IMR-90 (cell line): ENCODE results near the gene WNT11. TPM values are rescaled to one million over a fixed set of nuclear protein-coding genes. Genes with fewer than 3 reads are reported as not detected.
A peak's percentile ranks its signal among the peaks of the same experiment; 100 is the strongest.

Source experiments
- ATAC-seq: fragments of 200-7000 bp; cut with Tn5 transposase; 2 replicates; pipeline ENCODE4 v1.9.1; 2020; ENCODE audit warnings: low read depth, mild to moderate bottlenecking, moderate library complexity
- BruUV-seq: library from RNA; stranded (reverse); fragments of 400-500 nt; replicated peaks from 2 replicates; lab custom pipeline; 2021; lab: Mats Ljungman, UMichigan
- CTCF ChIA-PET: fragments of 300-600 bp; formaldehyde crosslinking; extraction: SDS; loops from one replicate; lab custom pipeline; 2021; ENCODE audit warnings: antibody characterized with exemption; lab: Yijun Ruan, JAX
- POLR2A ChIA-PET: fragments of 300-600 bp; sonication (Branson Sonifier 250); formaldehyde crosslinking; loops from one replicate; lab custom pipeline; 2022; ENCODE audit warnings: antibody characterized with exemption; ENCODE audit not compliant: unreplicated experiment; lab: Charles Lee
- DNase-seq: peaks from one replicate; pipeline ENCODE4 v3.0.0; 2013
- H2AFZ ChIP-seq: replicated peaks from 2 replicates; pipeline ENCODE3; 2013; ENCODE audit warnings: low read length, mild to moderate bottlenecking; ENCODE audit not compliant: poor library complexity
- H2AK5ac ChIP-seq: 2 replicates; pipeline ENCODE4 v1.6.1; 2013; ENCODE audit warnings: low read depth, low read length, inconsistent platforms
- H2AK9ac ChIP-seq: replicated peaks from 2 replicates; pipeline ENCODE3; 2013; ENCODE audit warnings: mild to moderate bottlenecking, low read depth, low read length, moderate library complexity; ENCODE audit not compliant: poor library complexity
- H2BK120ac ChIP-seq: 2 replicates; pipeline ENCODE4 v1.6.1; 2013; ENCODE audit warnings: low read depth, low read length, inconsistent platforms
- H2BK15ac ChIP-seq: 3 replicates; pipeline ENCODE4 v1.6.1; 2013; ENCODE audit warnings: low read depth, low read length, inconsistent platforms
- H2BK20ac ChIP-seq: 2 replicates; pipeline ENCODE4 v1.6.1; 2013; ENCODE audit warnings: low read depth, mild to moderate bottlenecking, inconsistent platforms, low read length, moderate library complexity
- H2BK5ac ChIP-seq: 2 replicates; pipeline ENCODE4 v1.6.1; 2013; ENCODE audit warnings: mild to moderate bottlenecking, low read depth, low read length, inconsistent platforms; ENCODE audit not compliant: poor library complexity, severe bottlenecking
- H3K14ac ChIP-seq: replicated peaks from 2 replicates; pipeline ENCODE4 v1.6.1; 2013; ENCODE audit warnings: low read depth, low read length, inconsistent platforms
- H3K18ac ChIP-seq: 2 replicates; pipeline ENCODE4 v1.6.1; 2013; ENCODE audit warnings: low read depth, low read length, control low read depth
- H3K23ac ChIP-seq: 2 replicates; pipeline ENCODE4 v1.6.1; 2013; ENCODE audit warnings: low read depth, low read length, inconsistent platforms
- H3K27ac ChIP-seq: 2 replicates; pipeline ENCODE4 v1.5.1; 2013; ENCODE audit warnings: mild to moderate bottlenecking, control low read depth, low read length; ENCODE audit not compliant: insufficient read depth
- H3K27me3 ChIP-seq: 2 replicates; pipeline ENCODE4 v1.6.1; 2013; ENCODE audit warnings: low read length; ENCODE audit not compliant: control insufficient read depth, insufficient read depth
- H3K36me3 ChIP-seq: 2 replicates; pipeline ENCODE4 v1.6.1; 2013; ENCODE audit warnings: low read length, mixed read lengths; ENCODE audit not compliant: control insufficient read depth, insufficient read depth
- H3K4ac ChIP-seq: 2 replicates; pipeline ENCODE4 v1.6.1; 2013; ENCODE audit warnings: low read depth, low read length, inconsistent platforms
- H3K4me1 ChIP-seq: 2 replicates; pipeline ENCODE4 v1.6.1; 2013; ENCODE audit warnings: low read length, mixed read lengths; ENCODE audit not compliant: control insufficient read depth, insufficient read depth
- H3K4me2 ChIP-seq: 2 replicates; pipeline ENCODE4 v1.6.1; 2013; ENCODE audit warnings: low read depth, mild to moderate bottlenecking, control low read depth, low read length, moderate library complexity
- H3K4me3 ChIP-seq: 2 replicates; pipeline ENCODE4 v1.5.1; 2013; ENCODE audit warnings: low read depth, mild to moderate bottlenecking, control low read depth, low read length, moderate library complexity; ENCODE audit not compliant: insufficient read depth
- H3K56ac ChIP-seq: 2 replicates; pipeline ENCODE4 v1.6.1; 2013; ENCODE audit warnings: low read length, inconsistent platforms; ENCODE audit not compliant: insufficient read depth; ENCODE audit errors: extremely low read depth
- H3K79me1 ChIP-seq, 2 experiments: 2 replicates each; pipeline ENCODE4 v1.6.1; 2013; ENCODE audit warnings: low read length in 2 of 2, inconsistent platforms in 1 of 2, low read depth in 1 of 2
- H3K9ac ChIP-seq: 2 replicates; pipeline ENCODE4 v1.6.1; 2013; ENCODE audit warnings: low read depth, low read length, control low read depth
- H3K9me1 ChIP-seq: 2 replicates; pipeline ENCODE4 v1.6.1; 2013; ENCODE audit warnings: low read length, inconsistent platforms; ENCODE audit not compliant: insufficient read depth
- H3K9me3 ChIP-seq: 2 replicates; pipeline ENCODE4 v1.6.1; 2013; ENCODE audit warnings: low read length; ENCODE audit not compliant: control insufficient read depth, insufficient read depth
- H4K20me1 ChIP-seq: 2 replicates; pipeline ENCODE4 v1.6.1; 2013; ENCODE audit warnings: low read length, inconsistent platforms; ENCODE audit not compliant: insufficient read depth
- H4K5ac ChIP-seq: 2 replicates; pipeline ENCODE4 v1.6.1; 2013; ENCODE audit warnings: mild to moderate bottlenecking, low read depth, low read length, control low read depth
- H4K8ac ChIP-seq, 2 experiments: 2 replicates each; pipeline ENCODE4 v1.6.1; 2013; ENCODE audit warnings: low read depth in 2 of 2, low read length in 2 of 2, control low read depth in 1 of 2, inconsistent platforms in 1 of 2
- H4K91ac ChIP-seq: 2 replicates; pipeline ENCODE4 v1.6.1; 2013; ENCODE audit warnings: low read depth, low read length, inconsistent platforms; ENCODE audit not compliant: insufficient read depth
- BHLHE40 ChIP-seq: fragments of 150-350 bp; IDR thresholded peaks from 2 replicates; pipeline ENCODE4 v1.6.1; 2016; ENCODE audit warnings: mild to moderate bottlenecking, low read depth, low read length
- CEBPB ChIP-seq: IDR thresholded peaks from 2 replicates; pipeline ENCODE4 v1.6.1; 2012; ENCODE audit warnings: low read depth, low read length, improper control_type of control experiment
- CHD1 ChIP-seq: IDR thresholded peaks from 2 replicates; pipeline ENCODE4 v1.6.1; 2012; ENCODE audit warnings: low read depth, low read length, improper control_type of control experiment
- CTCF ChIP-seq: conservative IDR thresholded peaks from 2 replicates; pipeline ENCODE4 v1.5.1; 2012; ENCODE audit warnings: mild to moderate bottlenecking, low read depth, low read length, improper control_type of control experiment
- FOS ChIP-seq: fragments of 150-350 bp; IDR thresholded peaks from 2 replicates; pipeline ENCODE4 v1.6.1; 2016; ENCODE audit warnings: low read depth, low read length
- MAFK ChIP-seq: IDR thresholded peaks from 2 replicates; pipeline ENCODE4 v1.6.1; 2012; ENCODE audit warnings: low read depth, low read length, improper control_type of control experiment
- MAZ ChIP-seq: IDR thresholded peaks from 2 replicates; pipeline ENCODE4 v1.6.1; 2012; ENCODE audit warnings: low read depth, mild to moderate bottlenecking, low read length, improper control_type of control experiment, moderate library complexity, borderline replicate concordance
- MXI1 ChIP-seq: IDR thresholded peaks from 2 replicates; pipeline ENCODE4 v1.6.1; 2012; ENCODE audit warnings: low read depth, mild to moderate bottlenecking, low read length, moderate library complexity, borderline replicate concordance
- NFE2L2 ChIP-seq: fragments of 150-350 bp; IDR thresholded peaks from 2 replicates; pipeline ENCODE4 v1.6.1; 2016; ENCODE audit warnings: low read depth, mild to moderate bottlenecking, low read length
- RAD21 ChIP-seq: IDR thresholded peaks from 2 replicates; pipeline ENCODE4 v1.6.1; 2012; ENCODE audit warnings: low read length, improper control_type of control experiment
- USF2 ChIP-seq: fragments of 150-350 bp; IDR thresholded peaks from 2 replicates; pipeline ENCODE4 v1.6.1; 2017; ENCODE audit warnings: mild to moderate bottlenecking, antibody characterized with exemption, low read length, low read depth
- WGBS, 2 experiments: methylation state at CpG; one replicate each; pipeline versions ENCODE4 v1.1.5 to v1.1.7; 2013; ENCODE audit warnings: missing lambda C conversion rate in 2 of 2; ENCODE audit not compliant: insufficient read length in 1 of 2; ENCODE audit errors: extremely low coverage in 2 of 2; 5-methylcytosine and 5-hydroxymethylcytosine counted together
- dilution Hi-C: fragments of 300-500 bp; cut with HindIII; formaldehyde crosslinking; loops from one replicate; pipeline ENCODE4 v1.14.3; 2018; ENCODE audit warnings: low sequenced_read_pairs; ENCODE audit not compliant: unreplicated experiment
- in situ Hi-C: fragments of 300-500 bp; cut with MboI; formaldehyde crosslinking; loops from 3 replicates; pipeline ENCODE4 v1.14.3; 2019; ENCODE audit warnings: low sequenced_read_pairs, inconsistent platforms, mixed read lengths
- intact Hi-C: fragments of 100-400 bp; cut with micrococcal nuclease; formaldehyde crosslinking; loops from 2 replicates; pipeline ENCODE4 v1.10.0; 2022
- polyA plus RNA-seq, 3 experiments: library from polyadenylated mRNA; depleted of rRNA; stranded (reverse); fragments of >200 nt; gene quantifications; 2 replicates each; pipeline ENCODE4 v1.2.3, GENCODE V29; 2012; ENCODE audit warnings: low replicate concordance in 1 of 3
- total RNA-seq: library from RNA; depleted of rRNA; stranded (reverse); fragments of >200 nt; gene quantifications from 2 replicates; pipeline ENCODE4 v1.2.3, GENCODE V29; 2012
- TF ChIP-seq, protein P1 (sequence below): fragments of 150-350 bp; IDR thresholded peaks from 2 replicates; pipeline ENCODE4 v1.6.1; 2016; ENCODE audit warnings: low read depth, mild to moderate bottlenecking, low read length, moderate library complexity, borderline replicate concordance

WNT11 gene
- total and polyA plus RNA-seq, 2 of the 4 experiments (the other 2 are of a cell fraction): 0.10 TPM; not detected in 1

DNA sequence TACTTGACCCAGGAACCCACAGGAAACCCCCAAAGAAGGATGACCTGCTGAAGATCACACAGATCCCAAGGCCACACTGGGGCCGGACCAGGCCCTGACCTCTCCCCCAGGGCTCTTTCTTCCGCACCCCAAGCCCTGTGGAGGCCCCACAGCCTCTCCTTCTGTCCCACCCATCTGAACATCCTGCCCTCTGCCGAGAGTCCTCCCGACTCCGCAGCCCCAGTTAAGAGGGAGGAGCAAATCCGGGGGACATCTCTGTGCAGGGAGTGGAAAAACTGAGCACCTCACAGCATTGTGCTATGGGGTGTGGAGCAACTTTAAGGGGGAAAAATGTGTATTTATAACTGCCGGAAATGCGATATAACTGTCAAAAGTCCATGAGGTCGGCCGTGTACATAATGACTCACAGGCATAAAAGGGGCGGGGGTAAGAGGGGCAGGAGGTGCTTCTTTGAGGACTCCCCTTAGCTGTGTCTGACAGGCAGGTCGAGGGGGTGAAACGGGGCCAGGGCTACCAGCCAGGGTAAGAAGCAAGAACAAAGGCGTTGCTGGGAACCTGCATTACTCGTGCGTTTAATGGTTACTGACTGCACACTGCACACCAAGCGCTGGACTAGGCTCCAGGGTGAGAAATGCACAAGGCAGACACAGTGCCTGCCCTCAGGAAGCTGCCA, 57.2 kb downstream of the WNT11 start:
- no peak for TF ChIP-seq NFE2L2
- TF ChIP-seq CHD1: no peak
- no peak for TF ChIP-seq CTCF
- TF ChIP-seq MXI1: no peak
- no peak for TF ChIP-seq RAD21
- no peak for TF ChIP-seq MAZ
- no peak for TF ChIP-seq FOS
- TF ChIP-seq, protein P1, sequence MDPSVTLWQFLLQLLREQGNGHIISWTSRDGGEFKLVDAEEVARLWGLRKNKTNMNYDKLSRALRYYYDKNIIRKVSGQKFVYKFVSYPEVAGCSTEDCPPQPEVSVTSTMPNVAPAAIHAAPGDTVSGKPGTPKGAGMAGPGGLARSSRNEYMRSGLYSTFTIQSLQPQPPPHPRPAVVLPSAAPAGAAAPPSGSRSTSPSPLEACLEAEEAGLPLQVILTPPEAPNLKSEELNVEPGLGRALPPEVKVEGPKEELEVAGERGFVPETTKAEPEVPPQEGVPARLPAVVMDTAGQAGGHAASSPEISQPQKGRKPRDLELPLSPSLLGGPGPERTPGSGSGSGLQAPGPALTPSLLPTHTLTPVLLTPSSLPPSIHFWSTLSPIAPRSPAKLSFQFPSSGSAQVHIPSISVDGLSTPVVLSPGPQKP: no peak
- no peak for TF ChIP-seq MAFK
- no peak for TF ChIP-seq BHLHE40
- TF ChIP-seq USF2: no peak
- TF ChIP-seq CEBPB: no peak
- H3K27me3 ChIP-seq: peaks cover 2% of the 10 kb centered on the region; the same call in 1 of the 2 replicates
- no peak overlapping the region for H3K9ac ChIP-seq
- H3K4me1 ChIP-seq: no peaks in the 10 kb centered on the region
- H3K4me2 ChIP-seq: no peak overlapping the region
- ChIA-PET CTCF (no interaction called here), POLR2A (no interaction called here)
- H2BK120ac ChIP-seq: no peak overlapping the region
- H3K9me1 ChIP-seq: peaks cover 11% of the 10 kb centered on the region; the same call in 1 of the 2 replicates
- H3K27ac ChIP-seq: no peak overlapping the region
- intact Hi-C loops: no loop called here
- no peak overlapping the region for H2AK5ac ChIP-seq
- no peaks in the 10 kb centered on the region for H3K9me3 ChIP-seq
- ATAC-seq (no peak), DNase-seq (no peak)
- 80% methylated on average over 11 of the region's 17 CpGs; no CpG with 5 or more reads in 1 of the 2 experiments for WGBS, 2 experiments
- no peak overlapping the region for H2BK20ac ChIP-seq
- H3K23ac ChIP-seq: no peak overlapping the region
- H3K4me3 ChIP-seq: no peak overlapping the region
- no TSS peak for BruUV-seq
- H3K56ac ChIP-seq: no peak overlapping the region
- H3K18ac ChIP-seq: no peak overlapping the region
- no peaks in the 10 kb centered on the region for H3K36me3 ChIP-seq
- no peak overlapping the region for H4K91ac ChIP-seq
- H2AFZ ChIP-seq: no peak overlapping the region
- no peak overlapping the region for H4K8ac ChIP-seq
- H2BK5ac ChIP-seq: no peak overlapping the region
- peak overlapping the region; percentile 43 for H2AK9ac ChIP-seq
- no peak overlapping the region for H2BK15ac ChIP-seq
- no peak overlapping the region for H4K5ac ChIP-seq
- in situ Hi-C loops: no loop called here
- H3K4ac ChIP-seq: no peak overlapping the region
- no peaks in the 10 kb centered on the region for H4K20me1 ChIP-seq
- no peaks in the 10 kb centered on the region for H3K79me1 ChIP-seq
- no peak overlapping the region for H3K14ac ChIP-seq
- dilution Hi-C loops: no loop called here
